Measurements from ENCODE around the gene EPB41L4A. TPM values are rescaled to one million over a fixed set of nuclear protein-coding genes. Genes with fewer than 3 reads are reported as not detected.
"Not testable (repeated sequence)": the region's sequence is repeated elsewhere in the genome, so short reads cannot be mapped to it uniquely, and the experiment has no call there.

The EPB41L4A gene
- total and polyA plus RNA-seq, 11 donors, result 6.4 to 34.5 (median 16.2) TPM

- Histone ChIP-seq H3K9me3 (peaks cover 0 to 10% (median 0%) of the 10 kb centered on the region in 12 donors), H3K4me3 (no peak overlapping the region), H3K27ac (no peak overlapping the region), H3K4me1 (no peaks in the 10 kb centered on the region), H3K27me3 (no peaks in the 10 kb centered on the region), H3K36me3 (no peaks in the 10 kb centered on the region)
- no peak for ATAC-seq
- TF ChIP-seq CTCF (IDR thresholded peaks at IDR 0.05), result no peak
- no peak for TF ChIP-seq POLR2A (IDR thresholded peaks at IDR 0.05)
- 83 to 90% (median 89%) methylated on average over 6 of the region's 6 CpGs for WGBS, 4 donors
- intact Hi-C loops (cut with DNase I), result no loop called here
- no peak for DNase-seq
These were observed 26.7 kb upstream of the EPB41L4A start for GRCh38 chr5:112445626-112446350.

GRCh38 chr5:112443932-112444331 is 24.9 kb upstream of the EPB41L4A start:
- intact Hi-C loops (cut with DNase I); H3K4me1 ChIP-seq; DNase-seq; H3K4me3 ChIP-seq; H3K27me3 ChIP-seq; H3K36me3 ChIP-seq; H3K27ac ChIP-seq; ATAC-seq: not testable (repeated sequence)
- WGBS, 4 donors, result 89 to 98% (median 95%) methylated on average over 11 to 12 of the region's 12 CpGs
- peaks cover 0 to 22% (median 2%) of the 10 kb centered on the region in 12 donors for H3K9me3 ChIP-seq

- Histone ChIP-seq H3K4me1 (peaks cover 0 to 8% (median 0%) of the 10 kb centered on the region in 12 donors), H3K27ac (no peak overlapping the region), H3K9me3 (peaks cover 0 to 27% (median 2%) of the 10 kb centered on the region in 12 donors), H3K4me3 (no peak overlapping the region), H3K27me3 (no peaks in the 10 kb centered on the region), H3K36me3 (no peaks in the 10 kb centered on the region)
- intact Hi-C loops (cut with DNase I), result no loop called here
- no peak for TF ChIP-seq POLR2A (IDR thresholded peaks at IDR 0.05)
- TF ChIP-seq CTCF (IDR thresholded peaks at IDR 0.05), result no peak
- 66 to 96% (median 95%) methylated on average over 2 of the region's 2 CpGs for WGBS, 4 donors
- ATAC-seq (no peak), DNase-seq (no peak)
These were observed 21.0 kb upstream of the EPB41L4A start for GRCh38 chr5:112440031-112440430.

- Histone ChIP-seq H3K36me3 (no peaks in the 10 kb centered on the region), H3K4me1 (peaks cover 0 to 8% (median 0%) of the 10 kb centered on the region in 12 donors), H3K27ac (no peak overlapping the region), H3K9me3 (peaks cover 0 to 23% (median 2%) of the 10 kb centered on the region in 12 donors), H3K4me3 (no peak overlapping the region), H3K27me3 (no peaks in the 10 kb centered on the region)
- WGBS, 4 donors, result 46 to 52% (median 47%) methylated on average over 2 of the region's 2 CpGs; no CpG with 5 or more reads in 1 of the 4 donors
- TF ChIP-seq POLR2A (IDR thresholded peaks at IDR 0.05) (no peak), CTCF (IDR thresholded peaks at IDR 0.05) (no peak)
- DNase-seq (no peak), ATAC-seq (no peak)
- intact Hi-C loops (cut with DNase I), result no loop called here
These were observed 17.1 kb upstream of the EPB41L4A start for GRCh38 chr5:112436144-112436543.
